GM18519 (cell line): ENCODE results near the gene FZR1.
"Not testable (repeated sequence)": the region's sequence is repeated elsewhere in the genome, so short reads cannot be mapped to it uniquely, and the experiment has no call there.

Experiments
- ATAC-seq: cut with Tn5 transposase; IDR thresholded peaks from one replicate; pipeline ENCODE4 v1.9.1; 2021; ENCODE audit warnings: mild to moderate bottlenecking, moderate library complexity; ENCODE audit not compliant: unreplicated experiment, low FRiP score

Gene FZR1

GRCh38 chr19:3527238-3527910 lies 21.3 kb downstream of the FZR1 start:
- ATAC-seq, result no peak

- ATAC-seq, result no peak
Observed at GRCh38 chr19:3528080-3528479, 22.0 kb downstream of the FZR1 start.

- no peak for ATAC-seq
Observed at GRCh38 chr19:3528539-3529211, 22.6 kb downstream of the FZR1 start.

GRCh38 chr19:3529299-3529698 lies 23.2 kb downstream of the FZR1 start:
- not testable (repeated sequence) for ATAC-seq

GRCh38 chr19:3530389-3530788 lies 24.3 kb downstream of the FZR1 start:
- no peak for ATAC-seq

- no peak for ATAC-seq
Observed at GRCh38 chr19:3531716-3532115, 25.6 kb downstream of the FZR1 start.

GRCh38 chr19:3532154-3532786 lies 26.2 kb downstream of the FZR1 start:
- no peak for ATAC-seq

- no peak for ATAC-seq
Observed at GRCh38 chr19:3533033-3533432, 26.9 kb downstream of the FZR1 start.

GRCh38 chr19:3533563-3534216 lies 27.6 kb downstream of the FZR1 start:
- no peak for ATAC-seq

- no peak for ATAC-seq
Observed at GRCh38 chr19:3534375-3535234, 28.5 kb downstream of the FZR1 start.

GRCh38 chr19:3535235-3535535 lies 29.1 kb downstream of the FZR1 start:
- no peak for ATAC-seq

GRCh38 chr19:3535563-3535965 lies 29.5 kb downstream of the FZR1 start:
- no peak for ATAC-seq

- no peak for ATAC-seq
Observed at GRCh38 chr19:3535981-3536380, 29.9 kb downstream of the FZR1 start.

GRCh38 chr19:3536429-3537100 lies 30.5 kb downstream of the FZR1 start:
- ATAC-seq, result no peak

GRCh38 chr19:3537101-3537437 lies 31.0 kb downstream of the FZR1 start:
- no peak for ATAC-seq

- ATAC-seq, result no peak
Observed at GRCh38 chr19:3537438-3538240, 31.5 kb downstream of the FZR1 start.

- ATAC-seq, result no peak
Observed at GRCh38 chr19:3538258-3538929, 32.3 kb downstream of the FZR1 start.

- ATAC-seq, result no peak
Observed at GRCh38 chr19:3538965-3539755, 33.0 kb downstream of the FZR1 start, which contains the start of gene TEKTIP1. Gene TEKTIP1, plus strand, starts transcription at chr19:3539174. Its CDS starts 4 bp downstream, at chr19:3539178.
